Stomach (tissue), 4 donors: Measurements from ENCODE around the gene AFDN.

Source experiments
- POLR2AphosphoS5 ChIP-seq, 3 donors: sonication (generic); formaldehyde crosslinking; IDR thresholded peaks; one replicate each; pipeline ENCODE4 v1.6.1; 2016; ENCODE audit warnings: antibody characterized with exemption in 3 of 3
- TF ChIP-seq, protein P1 (sequence below), 7 experiments: fragments of 450-650 bp in 4 of 7; fragments of 200-600 bp in 3 of 7; sonication (generic) in 3 of 7; IDR thresholded peaks; one replicate each; pipeline ENCODE4 v1.5.1; 2016 to 2019; ENCODE audit warnings: antibody characterized with exemption in 7 of 7, control low read depth in 2 of 7, mild to moderate bottlenecking in 1 of 7

DNA sequence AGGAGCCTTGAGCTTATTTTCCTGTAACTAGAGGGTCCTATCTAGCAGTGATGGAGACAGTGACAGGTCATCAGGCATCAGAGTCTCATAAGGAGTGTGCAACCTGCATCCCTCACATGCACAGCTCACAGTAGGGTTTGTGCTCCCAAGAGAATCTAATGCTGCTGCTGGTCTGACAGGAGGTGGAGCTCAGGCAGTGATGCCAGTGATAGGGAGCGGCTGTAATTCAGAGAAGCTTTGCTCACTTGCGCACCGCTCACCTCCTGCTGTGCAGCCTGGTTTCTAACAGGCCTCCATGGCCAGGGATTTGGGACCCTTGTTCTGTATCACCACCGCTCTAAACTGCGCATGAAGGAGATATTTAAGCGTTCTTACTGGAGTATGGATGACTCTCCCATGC is 176.1 kb downstream of the AFDN start:
- TF ChIP-seq, protein P1, sequence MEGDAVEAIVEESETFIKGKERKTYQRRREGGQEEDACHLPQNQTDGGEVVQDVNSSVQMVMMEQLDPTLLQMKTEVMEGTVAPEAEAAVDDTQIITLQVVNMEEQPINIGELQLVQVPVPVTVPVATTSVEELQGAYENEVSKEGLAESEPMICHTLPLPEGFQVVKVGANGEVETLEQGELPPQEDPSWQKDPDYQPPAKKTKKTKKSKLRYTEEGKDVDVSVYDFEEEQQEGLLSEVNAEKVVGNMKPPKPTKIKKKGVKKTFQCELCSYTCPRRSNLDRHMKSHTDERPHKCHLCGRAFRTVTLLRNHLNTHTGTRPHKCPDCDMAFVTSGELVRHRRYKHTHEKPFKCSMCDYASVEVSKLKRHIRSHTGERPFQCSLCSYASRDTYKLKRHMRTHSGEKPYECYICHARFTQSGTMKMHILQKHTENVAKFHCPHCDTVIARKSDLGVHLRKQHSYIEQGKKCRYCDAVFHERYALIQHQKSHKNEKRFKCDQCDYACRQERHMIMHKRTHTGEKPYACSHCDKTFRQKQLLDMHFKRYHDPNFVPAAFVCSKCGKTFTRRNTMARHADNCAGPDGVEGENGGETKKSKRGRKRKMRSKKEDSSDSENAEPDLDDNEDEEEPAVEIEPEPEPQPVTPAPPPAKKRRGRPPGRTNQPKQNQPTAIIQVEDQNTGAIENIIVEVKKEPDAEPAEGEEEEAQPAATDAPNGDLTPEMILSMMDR (IDR thresholded peaks at IDR 0.05) = no peak
- TF ChIP-seq POLR2AphosphoS5 (IDR thresholded peaks at IDR 0.05) = no peak
